GM12892 (cell line): ENCODE results near the gene WDFY3.

Source experiments
- POLR2A ChIP-seq: IDR thresholded peaks from 2 replicates; pipeline ENCODE4 v1.6.1; 2011; ENCODE audit warnings: low read depth, low read length, control low read depth
- POLR2AphosphoS5 ChIP-seq: IDR thresholded peaks from 2 replicates; pipeline ENCODE4 v1.6.1; 2011; ENCODE audit warnings: low read depth, low read length, control low read depth
- TAF1 ChIP-seq: IDR thresholded peaks from 2 replicates; pipeline ENCODE4 v1.6.1; 2011; ENCODE audit warnings: low read depth, mild to moderate bottlenecking, control low read depth, low read length, borderline replicate concordance

GRCh38 chr4:84780719-84781118, 185.8 kb downstream of the WDFY3 start:
- no peak for TF ChIP-seq POLR2A
- no peak for TF ChIP-seq POLR2AphosphoS5
- TF ChIP-seq TAF1: no peak
